ENCODE measurements around the gene GPRIN3.
"Not testable (repeated sequence)": the region's sequence is repeated elsewhere in the genome, so short reads cannot be mapped to it uniquely, and the experiment has no call there.

GPRIN3 gene

GRCh38 chr4:89316211-89316610 is 8.6 kb upstream of the GPRIN3 start:
- no peak for TF ChIP-seq CTCF (conservative IDR thresholded peaks at IDR 0.05; ENCODE audit: low read depth, low read length)
- H3K4me3 ChIP-seq (ENCODE audit: low read depth, low read length): no peak overlapping the region
- DNase-seq (ENCODE audit: low read depth): no peak

DNA sequence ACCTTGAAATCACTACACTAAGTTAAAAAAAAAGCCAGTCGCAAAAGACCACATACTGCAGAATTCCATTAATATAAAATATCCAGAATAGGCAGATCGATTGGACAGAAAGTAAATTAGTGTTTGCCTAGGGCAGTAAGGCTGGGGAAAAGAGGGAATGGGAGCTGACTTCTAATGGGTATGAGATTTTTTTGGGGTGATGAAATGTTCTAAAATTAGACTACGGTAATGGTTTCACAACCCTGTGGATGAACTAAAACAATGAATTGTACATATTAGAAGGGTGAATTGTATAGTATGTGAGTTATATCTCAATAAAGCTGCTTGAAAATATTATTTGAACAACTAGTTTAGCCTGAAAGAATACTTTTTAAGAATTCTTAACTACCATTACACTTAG is 6.7 kb upstream of the GPRIN3 start:
- no peak for DNase-seq (ENCODE audit: low read depth)
- no peak for TF ChIP-seq CTCF (conservative IDR thresholded peaks at IDR 0.05; ENCODE audit: low read depth, low read length)
- H3K4me3 ChIP-seq (ENCODE audit: low read depth, low read length): no peak overlapping the region

DNA sequence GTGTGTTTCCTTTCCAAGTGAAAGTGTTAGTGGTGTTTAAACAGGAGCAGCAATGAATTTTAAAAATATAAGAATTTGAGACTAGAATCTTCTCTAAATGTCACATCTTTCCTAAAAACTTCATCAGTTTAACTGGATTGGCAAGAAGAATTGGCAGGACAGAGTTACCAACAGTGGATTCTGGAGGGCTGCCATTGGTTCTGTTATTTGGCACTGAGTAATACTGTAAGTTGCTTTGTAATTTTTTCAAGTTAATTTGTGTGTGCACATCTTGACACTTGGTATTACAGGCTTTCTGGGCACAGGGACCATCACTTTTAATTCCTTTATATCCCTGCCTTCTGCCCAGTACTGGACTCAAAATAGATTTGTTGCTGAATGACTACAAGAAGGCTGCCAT is 4.5 kb upstream of the GPRIN3 start:
- no peak for DNase-seq (ENCODE audit: low read depth)
- TF ChIP-seq CTCF (conservative IDR thresholded peaks at IDR 0.05; ENCODE audit: low read depth, low read length): no peak
- H3K4me3 ChIP-seq (ENCODE audit: low read depth, low read length): no peak overlapping the region

DNA sequence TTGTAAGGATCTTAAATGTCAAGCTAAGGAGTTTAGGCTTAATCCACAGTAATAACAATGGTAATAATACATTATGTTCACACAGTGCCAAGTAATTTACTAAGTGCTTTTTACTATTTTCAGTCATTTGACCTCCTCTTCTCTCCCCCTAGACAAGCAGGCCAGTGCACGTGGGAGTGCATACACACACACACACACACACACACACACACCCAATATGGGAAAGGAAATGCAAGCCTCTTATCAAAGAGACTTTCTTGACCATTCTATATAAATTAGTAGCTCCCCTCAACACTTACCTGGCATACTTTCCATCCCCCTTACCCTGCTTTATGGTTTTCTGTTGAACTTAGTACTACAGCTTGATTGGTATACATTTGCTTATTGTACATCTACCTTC is 3.8 kb upstream of the GPRIN3 start:
- no peak for TF ChIP-seq CTCF (conservative IDR thresholded peaks at IDR 0.05; ENCODE audit: low read depth, low read length)
- H3K4me3 ChIP-seq (ENCODE audit: low read depth, low read length): no peak overlapping the region
- DNase-seq (ENCODE audit: low read depth): no peak

DNA sequence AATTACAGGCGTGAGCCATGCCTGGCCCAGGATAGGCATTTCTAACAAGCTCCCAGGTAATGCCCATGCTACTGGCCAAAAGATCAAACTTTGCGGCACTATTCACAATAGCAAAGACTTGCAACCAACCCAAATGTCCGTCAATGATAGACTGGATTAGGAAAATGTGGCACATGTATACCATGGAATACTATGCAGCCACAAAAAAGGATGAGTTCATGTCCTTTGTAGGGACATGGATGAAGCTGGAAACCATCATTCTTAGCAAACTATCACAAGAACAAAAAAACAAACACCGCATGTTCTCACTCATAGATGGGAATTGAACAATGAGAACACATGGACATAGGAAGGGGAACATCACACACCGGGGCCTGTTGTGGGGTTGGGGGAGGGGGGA is 1.6 kb upstream of the GPRIN3 start:
- DNase-seq (ENCODE audit: low read depth): not testable (repeated sequence)

DNA sequence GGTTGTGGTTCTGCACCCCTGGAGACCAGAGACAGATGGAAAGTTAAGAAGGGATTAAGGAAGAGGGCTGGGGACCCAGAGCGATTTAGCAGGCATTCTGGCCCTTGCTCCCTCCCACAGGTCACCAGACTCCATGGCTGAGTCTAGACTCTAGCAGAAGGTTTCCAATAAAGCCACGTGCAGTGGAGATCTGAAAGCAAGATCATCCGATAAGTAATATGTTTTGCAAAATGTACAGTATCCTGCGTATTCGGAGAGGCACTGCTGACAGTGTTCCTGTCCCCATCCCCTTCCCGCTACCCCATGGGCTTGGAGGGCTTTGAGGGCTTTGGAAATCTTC is 531 bp upstream of the GPRIN3 start:
- no peak for DNase-seq (ENCODE audit: low read depth)
- TF ChIP-seq CTCF (conservative IDR thresholded peaks at IDR 0.05; ENCODE audit: low read depth, low read length): no peak
- H3K4me3 ChIP-seq (ENCODE audit: low read depth, low read length): peak overlapping the region; percentile 60

More for the DNA sequence above, 1.6 kb upstream of the GPRIN3 start:
- not testable (repeated sequence) for H3K4me3 ChIP-seq (ENCODE audit: low read depth, low read length)

- TF ChIP-seq CTCF (conservative IDR thresholded peaks at IDR 0.05; ENCODE audit: low read depth, low read length): no peak
- H3K4me3 ChIP-seq (ENCODE audit: low read depth, low read length): peak overlapping the region; percentile 60
- DNase-seq (ENCODE audit: low read depth): no peak
These were observed 488 bp downstream of the GPRIN3 start for GRCh38 chr4:89307178-89307445.

DNA sequence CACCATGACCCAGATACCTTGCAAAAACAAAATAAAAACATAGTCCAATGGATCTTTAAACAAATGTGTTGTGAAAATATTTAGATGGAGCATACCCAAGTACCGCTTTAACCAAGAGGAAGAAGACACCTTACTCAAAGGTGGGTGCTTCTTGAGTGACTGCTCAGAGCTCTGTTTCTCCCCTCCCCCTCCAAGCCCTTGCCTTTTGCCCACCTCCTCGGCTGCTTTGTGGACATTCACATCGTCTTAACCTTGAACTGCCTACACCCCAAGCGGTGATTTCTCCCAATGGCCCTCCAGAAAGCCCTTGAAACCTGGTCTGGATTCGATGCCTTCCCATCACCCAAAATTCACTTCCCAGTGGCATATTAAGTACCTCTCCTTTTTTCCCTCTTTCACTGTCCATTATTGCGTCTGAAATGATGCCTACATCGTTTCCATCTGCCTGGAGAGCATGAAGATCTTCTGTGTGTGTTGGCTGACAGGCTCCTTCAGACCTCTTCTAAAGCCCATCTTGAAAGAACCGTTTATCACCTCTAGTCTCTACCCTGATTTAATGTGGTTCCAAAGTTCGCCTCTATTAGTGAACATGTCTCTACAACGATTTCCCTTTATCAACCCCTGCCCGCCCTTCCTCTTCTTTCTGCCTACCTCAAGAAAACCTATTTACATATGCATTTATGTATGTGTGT is 968 bp downstream of the GPRIN3 start:
- no peak for TF ChIP-seq CTCF (conservative IDR thresholded peaks at IDR 0.05; ENCODE audit: low read depth, low read length)
- no peak for DNase-seq (ENCODE audit: low read depth)
- no peak overlapping the region for H3K4me3 ChIP-seq (ENCODE audit: low read depth, low read length)
